Mucosa of descending colon (tissue), 3 donors: ENCODE results near the gene APP. TPM values are rescaled to one million over a fixed set of nuclear protein-coding genes. Genes with fewer than 3 reads are reported as not detected.

ENCODE experiments used
- ATAC-seq: fragments of 200-7000 bp; cut with Tn5 transposase; one replicate; pipeline ENCODE4 v1.9.1; 2020; ENCODE audit warnings: mild to moderate bottlenecking, moderate library complexity
- DNase-seq, 3 donors: peaks; one replicate each; pipeline ENCODE4 v3.0.0-alpha.2; 2020
- H3K36me3 ChIP-seq: fragments of 200-600 bp; one replicate; pipeline ENCODE4 v1.8.0; 2021; ENCODE audit warnings: low read depth, mild to moderate bottlenecking
- H3K4me1 ChIP-seq: fragments of 200-600 bp; one replicate; pipeline ENCODE4 v1.8.0; 2021; ENCODE audit warnings: low read depth, mild to moderate bottlenecking
- H3K4me3 ChIP-seq: fragments of 200-600 bp; one replicate; pipeline ENCODE4 v1.8.0; 2021; ENCODE audit warnings: mild to moderate bottlenecking
- H3K9me3 ChIP-seq: fragments of 200-600 bp; one replicate; pipeline ENCODE4 v1.8.0; 2021; ENCODE audit warnings: mild to moderate bottlenecking
- CTCF ChIP-seq: fragments of 200-600 bp; IDR thresholded peaks from one replicate; pipeline ENCODE4 v1.8.0; 2022; ENCODE audit warnings: antibody characterized with exemption, mild to moderate bottlenecking
- intact Hi-C, 2 donors: fragments of 100-400 bp; cut with DNase I in 1 of 2; cut with micrococcal nuclease in 1 of 2; formaldehyde crosslinking; loops; one replicate each; pipeline versions ENCODE4 v1.11.0 to v1.11.1; 2022; cut with DNase I, micrococcal nuclease
- total RNA-seq, 3 donors: library from RNA; stranded (reverse); fragmentation: NEBNext Ultra II Directional in 2 of 3; extraction: Animal tissue kit (Norgen Biotek cat#: 25700) in 2 of 3; gene quantifications; one replicate each; pipeline versions ENCODE4 v1.2.1 to v1.2.4, GENCODE V29; 2021 to 2023
- donor health status: DM: no; HTN: no; CAD: no; lungs with moderate emphysema.
- donor health status: DM: no; HTN: no; CAD: no.
- donor health status: DM: no; HTN: yes; CAD: no.

The APP gene
- total RNA-seq, 3 donors from 2014 or later, result 573 to 666 (median 579) TPM

DNA sequence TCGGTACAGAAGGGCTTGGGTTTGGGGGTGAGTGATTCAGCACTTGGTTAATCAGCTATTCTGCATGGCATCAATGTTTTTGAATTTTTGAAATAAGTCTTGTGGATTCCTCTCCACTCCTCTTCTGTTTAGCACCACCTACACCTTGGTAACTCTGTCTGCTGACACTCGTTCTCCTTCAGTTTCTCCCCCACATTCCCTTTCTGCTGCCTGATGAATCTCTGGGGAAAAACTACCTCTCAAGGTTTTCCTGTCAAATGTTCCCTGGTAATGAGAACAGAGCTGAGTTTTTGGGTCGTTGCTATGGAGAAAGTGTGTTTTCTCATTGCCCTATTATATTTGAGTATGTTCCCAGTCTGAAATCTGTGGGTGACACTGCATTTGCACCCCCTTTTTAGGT, 327.6 kb downstream of the APP start:
- TF ChIP-seq CTCF, result no peak
- Histone ChIP-seq H3K4me3 (no peak overlapping the region), H3K9me3 (no peaks in the 10 kb centered on the region), H3K36me3 (no peaks in the 10 kb centered on the region), H3K4me1 (no peaks in the 10 kb centered on the region)
- no peak for DNase-seq
- no peak for ATAC-seq
- intact Hi-C loops, result no loop called here

GRCh38 chr21:25838809-25839208, 331.8 kb downstream of the APP start:
- DNase-seq, result no peak
- H3K36me3 ChIP-seq, result no peaks in the 10 kb centered on the region
- no peaks in the 10 kb centered on the region for H3K4me1 ChIP-seq
- no peak overlapping the region for H3K4me3 ChIP-seq
- no peak for ATAC-seq
- TF ChIP-seq CTCF, result no peak
- no peaks in the 10 kb centered on the region for H3K9me3 ChIP-seq
- intact Hi-C loops, result no loop called here

- intact Hi-C loops, result no loop called here
- ATAC-seq, result no peak
- DNase-seq, result no peak
Observed at GRCh38 chr21:25837533-25838265, 332.9 kb downstream of the APP start.

GRCh38 chr21:25836396-25836795, 334.2 kb downstream of the APP start:
- no peak for ATAC-seq
- H3K4me1 ChIP-seq, result no peaks in the 10 kb centered on the region
- H3K9me3 ChIP-seq, result peaks cover 6% of the 10 kb centered on the region
- no peak for DNase-seq
- intact Hi-C loops, result no loop called here
- no peaks in the 10 kb centered on the region for H3K36me3 ChIP-seq
- TF ChIP-seq CTCF, result no peak
- H3K4me3 ChIP-seq, result no peak overlapping the region

More at GRCh38 chr21:25837533-25838265, 332.9 kb downstream of the APP start:
- no peaks in the 10 kb centered on the region for H3K36me3 ChIP-seq
- TF ChIP-seq CTCF, result no peak
- H3K4me3 ChIP-seq, result no peak overlapping the region
- no peaks in the 10 kb centered on the region for H3K4me1 ChIP-seq
- peaks cover 6% of the 10 kb centered on the region for H3K9me3 ChIP-seq

- intact Hi-C loops, result no loop called here
- ATAC-seq (no peak), DNase-seq (no peak)
- H3K9me3 ChIP-seq, result peaks cover 6% of the 10 kb centered on the region
- H3K4me3 ChIP-seq, result no peak overlapping the region
- no peaks in the 10 kb centered on the region for H3K36me3 ChIP-seq
- TF ChIP-seq CTCF, result no peak
- H3K4me1 ChIP-seq, result no peaks in the 10 kb centered on the region
Observed at GRCh38 chr21:25834381-25834780, 336.2 kb downstream of the APP start.
